ENCODE results near the gene LMF1. TPM values are rescaled to one million over a fixed set of nuclear protein-coding genes. Genes with fewer than 3 reads are reported as not detected.

The LMF1 gene
- polyA plus RNA-seq, 1 donor (not counting 4 experiments of a cell fraction or from before 2014, with no cell fraction given): 3.1 TPM

- FAIRE-seq (no peak), DNase-seq (ENCODE audit: low read depth, low spot score) (no peak)
- Histone ChIP-seq H3K9me1 (ENCODE audit: control insufficient read depth, extremely low read depth, insufficient read depth, low read length) (no peaks in the 10 kb centered on the region), H3K9ac (ENCODE audit: control insufficient read depth, extremely low read depth, insufficient read depth, low read length) (no peak overlapping the region), H3K27me3 (ENCODE audit: control insufficient read depth, extremely low read depth, insufficient read depth, low read length) (peaks cover 52% of the 10 kb centered on the region), H3K9me3 (ENCODE audit: control insufficient read depth, low read depth, low read length) (no peaks in the 10 kb centered on the region), H3K36me3 (ENCODE audit: control insufficient read depth in 2 of 2, extremely low read depth in 1 of 2, insufficient read depth in 2 of 2, low read length in 2 of 2) (no peaks in the 10 kb centered on the region), H4K20me1 (ENCODE audit: control insufficient read depth, extremely low read depth, insufficient read depth, low read length) (no peaks in the 10 kb centered on the region), H3K4me3 (ENCODE audit: control insufficient read depth in 2 of 3, extremely low read depth in 1 of 3, insufficient read depth in 2 of 3, low read depth in 1 of 3, low read length in 3 of 3) (no peak overlapping the region), H3K79me2 (ENCODE audit: control insufficient read depth, insufficient read depth, low read length) (no peaks in the 10 kb centered on the region), H3K4me1 (ENCODE audit: control insufficient read depth, extremely low read depth, insufficient read depth, low read length) (no peaks in the 10 kb centered on the region), H3K27ac (ENCODE audit: control insufficient read depth, insufficient read depth, low read length) (no peak overlapping the region), H3K4me2 (ENCODE audit: control insufficient read depth, extremely low read depth, insufficient read depth, low read depth, low read length) (no peak overlapping the region), H2AFZ (ENCODE audit: control insufficient read depth, low read length) (no peak overlapping the region)
- TF ChIP-seq CTCF (optimal IDR thresholded peaks at IDR 0.05 in 1 of 3, IDR thresholded peaks at IDR 0.05 in 1 of 3, conservative IDR thresholded peaks at IDR 0.05 in 1 of 3; ENCODE audit: extremely low read depth in 1 of 3, insufficient read depth in 2 of 3, low read length in 3 of 3): no peak
- TF ChIP-seq EZH2 (IDR thresholded peaks at IDR 0.05; ENCODE audit: low read length): no peak
- dilution Hi-C loops (cut with MboI; ENCODE audit: extremely low pct_ligation_motif_present, low sequenced_read_pairs): no loop called here
Measured at GRCh38 chr16:1019231-1020090, 48.7 kb upstream of the LMF1 start.

GRCh38 chr16:1018447-1019198 lies 47.8 kb upstream of the LMF1 start:
- no peak for FAIRE-seq
- no peaks in the 10 kb centered on the region for H4K20me1 ChIP-seq (ENCODE audit: control insufficient read depth, extremely low read depth, insufficient read depth, low read length)
- dilution Hi-C loops (cut with MboI; ENCODE audit: extremely low pct_ligation_motif_present, low sequenced_read_pairs): no loop called here
- H3K36me3 ChIP-seq (ENCODE audit: control insufficient read depth in 2 of 2, extremely low read depth in 1 of 2, insufficient read depth in 2 of 2, low read length in 2 of 2): no peaks in the 10 kb centered on the region
- no peak for DNase-seq (ENCODE audit: low read depth, low spot score)
- H3K4me2 ChIP-seq (ENCODE audit: control insufficient read depth, extremely low read depth, insufficient read depth, low read depth, low read length): no peak overlapping the region
- no peaks in the 10 kb centered on the region for H3K9me3 ChIP-seq (ENCODE audit: control insufficient read depth, low read depth, low read length)
- no peak overlapping the region for H3K4me3 ChIP-seq (ENCODE audit: control insufficient read depth in 2 of 3, extremely low read depth in 1 of 3, insufficient read depth in 2 of 3, low read depth in 1 of 3, low read length in 3 of 3)
- no peak overlapping the region for H2AFZ ChIP-seq (ENCODE audit: control insufficient read depth, low read length)
- H3K9me1 ChIP-seq (ENCODE audit: control insufficient read depth, extremely low read depth, insufficient read depth, low read length): no peaks in the 10 kb centered on the region
- TF ChIP-seq CTCF (optimal IDR thresholded peaks at IDR 0.05 in 1 of 3, IDR thresholded peaks at IDR 0.05 in 1 of 3, conservative IDR thresholded peaks at IDR 0.05 in 1 of 3; ENCODE audit: extremely low read depth in 1 of 3, insufficient read depth in 2 of 3, low read length in 3 of 3) (no peak), EZH2 (IDR thresholded peaks at IDR 0.05; ENCODE audit: low read length) (no peak)
- no peak overlapping the region for H3K9ac ChIP-seq (ENCODE audit: control insufficient read depth, extremely low read depth, insufficient read depth, low read length)
- H3K27ac ChIP-seq (ENCODE audit: control insufficient read depth, insufficient read depth, low read length): no peak overlapping the region
- peaks cover 52% of the 10 kb centered on the region for H3K27me3 ChIP-seq (ENCODE audit: control insufficient read depth, extremely low read depth, insufficient read depth, low read length)
- no peaks in the 10 kb centered on the region for H3K4me1 ChIP-seq (ENCODE audit: control insufficient read depth, extremely low read depth, insufficient read depth, low read length)
- H3K79me2 ChIP-seq (ENCODE audit: control insufficient read depth, insufficient read depth, low read length): no peaks in the 10 kb centered on the region

Measured in keratinocyte (primary cell).